Mesenchymal stem cell (in vitro differentiated cells and primary cell): ENCODE measurements around the gene BCAP31.
A peak's percentile ranks its signal among the peaks of the same experiment; 100 is the strongest.

ENCODE experiments used
- DNase-seq: peaks from one replicate; pipeline ENCODE4 v3.0.0-alpha.2; 2013
- H2AFZ ChIP-seq: one replicate; pipeline ENCODE4 v1.6.1; 2013; ENCODE audit warnings: low read depth, mild to moderate bottlenecking, control low read depth, inconsistent platforms, low read length, moderate library complexity
- H2AK5ac ChIP-seq: 2 replicates; pipeline ENCODE4 v1.6.1; 2013; ENCODE audit warnings: low read length, moderate library complexity, mild to moderate bottlenecking, inconsistent platforms; ENCODE audit not compliant: severe bottlenecking
- H2BK120ac ChIP-seq: one replicate; pipeline ENCODE4 v1.6.1; 2013; ENCODE audit warnings: low read depth, mild to moderate bottlenecking, inconsistent platforms, low read length, moderate library complexity
- H2BK12ac ChIP-seq, 2 experiments: one replicate each; pipeline ENCODE4 v1.6.1; 2013; ENCODE audit warnings: inconsistent platforms in 2 of 2, low read length in 2 of 2, mild to moderate bottlenecking in 2 of 2, moderate library complexity in 2 of 2, control low read depth in 1 of 2
- H2BK15ac ChIP-seq: one replicate; pipeline ENCODE4 v1.6.1; 2013; ENCODE audit warnings: mild to moderate bottlenecking, low read depth, inconsistent platforms; ENCODE audit not compliant: poor library complexity, severe bottlenecking
- H2BK5ac ChIP-seq: 2 replicates; pipeline ENCODE4 v1.6.1; 2013; ENCODE audit warnings: low read depth, mild to moderate bottlenecking, low read length, control low read depth, inconsistent platforms; ENCODE audit not compliant: poor library complexity, severe bottlenecking
- H3K14ac ChIP-seq, 2 experiments: one replicate each; pipeline ENCODE4 v1.6.1; 2013; ENCODE audit warnings: inconsistent platforms in 2 of 2, low read length in 2 of 2, control low read depth in 1 of 2, mild to moderate bottlenecking in 1 of 2, moderate library complexity in 1 of 2
- H3K18ac ChIP-seq, 2 experiments: one replicate each; pipeline ENCODE4 v1.6.1; 2013; ENCODE audit warnings: inconsistent platforms in 2 of 2, low read length in 2 of 2, control low read depth in 1 of 2, low read depth in 1 of 2, mild to moderate bottlenecking in 1 of 2
- H3K23ac ChIP-seq, 2 experiments: one replicate each; pipeline ENCODE4 v1.6.1; 2013; ENCODE audit warnings: inconsistent platforms in 2 of 2, low read length in 2 of 2, mild to moderate bottlenecking in 2 of 2, moderate library complexity in 2 of 2, control low read depth in 1 of 2
- H3K27ac ChIP-seq: 2 replicates; pipeline ENCODE4 v1.5.1; 2013; ENCODE audit warnings: mild to moderate bottlenecking, moderate library complexity, low read length, control low read depth, inconsistent platforms; ENCODE audit not compliant: poor library complexity, severe bottlenecking
- H3K27me3 ChIP-seq, 2 experiments: 2 replicates each; pipeline versions ENCODE4 v1.6.1 to v1.7.0; 2013; ENCODE audit warnings: low read length in 2 of 2, mild to moderate bottlenecking in 2 of 2, moderate library complexity in 2 of 2, control low read depth in 1 of 2, inconsistent platforms in 1 of 2; ENCODE audit not compliant: control insufficient read depth in 1 of 2, insufficient read depth in 1 of 2
- H3K36me3 ChIP-seq, 2 experiments: 2 replicates each; pipeline versions ENCODE4 v1.6.1 to v1.7.0; 2013; ENCODE audit warnings: low read length in 2 of 2, control low read depth in 1 of 2, inconsistent platforms in 1 of 2, low read depth in 1 of 2, mild to moderate bottlenecking in 1 of 2; ENCODE audit not compliant: insufficient read depth in 2 of 2, control insufficient read depth in 1 of 2
- H3K4ac ChIP-seq, 2 experiments: one replicate each; pipeline ENCODE4 v1.6.1; 2013; ENCODE audit warnings: inconsistent platforms in 2 of 2, low read length in 2 of 2, mild to moderate bottlenecking in 2 of 2, moderate library complexity in 2 of 2, control low read depth in 1 of 2, low read depth in 1 of 2
- H3K4me1 ChIP-seq: 2 replicates; pipeline ENCODE4 v1.6.1; 2013; ENCODE audit warnings: low read depth, low read length, control low read depth; ENCODE audit not compliant: control insufficient read depth, insufficient read depth
- H3K4me2 ChIP-seq: 2 replicates; pipeline ENCODE4 v1.6.1; 2013; ENCODE audit warnings: low read length, mild to moderate bottlenecking, inconsistent platforms; ENCODE audit not compliant: poor library complexity, severe bottlenecking
- H3K4me3 ChIP-seq, 2 experiments: 2 replicates each; pipeline versions ENCODE4 v1.5.1 to v1.7.0; 2013; ENCODE audit warnings: low read length in 2 of 2, mild to moderate bottlenecking in 2 of 2, control low read depth in 1 of 2, low read depth in 1 of 2; ENCODE audit not compliant: insufficient read depth in 1 of 2
- H3K79me1 ChIP-seq: replicated peaks from 2 replicates; pipeline ENCODE4 v1.6.1; 2013; ENCODE audit warnings: mild to moderate bottlenecking, control low read depth, low read length, inconsistent platforms; ENCODE audit not compliant: poor library complexity, severe bottlenecking
- H3K9ac ChIP-seq: 2 replicates; pipeline ENCODE4 v1.7.0; 2013; ENCODE audit warnings: mild to moderate bottlenecking, low read length, moderate library complexity
- H3K9me3 ChIP-seq: 2 replicates; pipeline ENCODE4 v1.7.0; 2013; ENCODE audit warnings: mild to moderate bottlenecking, low read length; ENCODE audit not compliant: control insufficient read depth
- H4K8ac ChIP-seq: one replicate; pipeline ENCODE4 v1.6.1; 2013; ENCODE audit warnings: inconsistent platforms, mild to moderate bottlenecking, low read length, moderate library complexity
- H4K91ac ChIP-seq: one replicate; pipeline ENCODE4 v1.6.1; 2013; ENCODE audit warnings: mild to moderate bottlenecking, low read length, inconsistent platforms
- WGBS: methylation state at CpG from one replicate; pipeline ENCODE4 v1.1.7; 2013; ENCODE audit warnings: mixed read lengths; 5-methylcytosine and 5-hydroxymethylcytosine counted together

The BCAP31 gene

DNA sequence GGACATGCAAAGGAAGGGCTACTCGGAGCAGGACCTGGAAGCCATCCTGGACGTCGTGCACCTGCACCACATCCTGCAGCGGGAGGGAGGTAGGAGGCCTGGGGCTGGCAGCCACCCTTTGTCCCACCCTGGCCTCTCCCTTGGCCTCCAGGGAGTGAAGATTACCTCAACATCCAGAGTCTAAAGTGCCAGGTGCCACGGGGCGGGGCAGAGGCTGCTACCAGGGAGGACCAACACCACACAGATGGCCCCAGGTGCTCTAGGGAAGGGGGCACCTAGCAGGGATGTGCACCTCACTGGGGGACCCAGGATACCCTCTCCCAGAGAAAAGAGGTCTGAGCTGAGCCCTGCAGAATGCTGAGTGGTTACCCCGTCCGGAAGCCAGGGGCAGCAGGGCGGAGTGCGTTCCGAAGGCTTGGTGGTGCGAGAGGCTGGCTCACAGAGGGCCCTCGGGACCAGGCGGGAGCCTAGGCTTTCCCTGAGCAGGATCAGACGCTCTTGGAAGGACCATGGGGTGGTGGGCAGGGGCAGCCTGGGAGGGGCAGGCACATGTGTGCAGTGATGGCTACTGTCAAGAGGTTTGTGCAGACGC lies 16.5 kb upstream of the BCAP31 start:
- no peak overlapping the region for H3K18ac ChIP-seq
- no peak overlapping the region for H2BK120ac ChIP-seq
- no peak overlapping the region for H3K14ac ChIP-seq
- H3K9ac ChIP-seq, result no peak overlapping the region
- no peak for DNase-seq
- H3K27me3 ChIP-seq, result no peaks in the 10 kb centered on the region
- no peaks in the 10 kb centered on the region for H3K79me1 ChIP-seq
- H2AK5ac ChIP-seq, result no peak overlapping the region
- H3K23ac ChIP-seq, result no peak overlapping the region
- no peak overlapping the region for H2BK12ac ChIP-seq
- H3K9me3 ChIP-seq, result peaks cover under 1% of the 10 kb centered on the region
- H2BK5ac ChIP-seq, result no peak overlapping the region
- H3K4me3 ChIP-seq, result no peak overlapping the region
- peaks cover 11 to 32% of the 10 kb centered on the region in 2 experiments for H3K36me3 ChIP-seq
- WGBS, result over 99% methylated on average over 9 of the region's 16 CpGs
- H2AFZ ChIP-seq, result no peak overlapping the region
- no peak overlapping the region for H4K91ac ChIP-seq
- no peak overlapping the region for H2BK15ac ChIP-seq
- no peak overlapping the region for H3K4me2 ChIP-seq
- H3K27ac ChIP-seq, result no peak overlapping the region
- H3K4ac ChIP-seq, result no peak overlapping the region
- no peak overlapping the region for H4K8ac ChIP-seq
- H3K4me1 ChIP-seq, result peaks cover 5% of the 10 kb centered on the region

DNA sequence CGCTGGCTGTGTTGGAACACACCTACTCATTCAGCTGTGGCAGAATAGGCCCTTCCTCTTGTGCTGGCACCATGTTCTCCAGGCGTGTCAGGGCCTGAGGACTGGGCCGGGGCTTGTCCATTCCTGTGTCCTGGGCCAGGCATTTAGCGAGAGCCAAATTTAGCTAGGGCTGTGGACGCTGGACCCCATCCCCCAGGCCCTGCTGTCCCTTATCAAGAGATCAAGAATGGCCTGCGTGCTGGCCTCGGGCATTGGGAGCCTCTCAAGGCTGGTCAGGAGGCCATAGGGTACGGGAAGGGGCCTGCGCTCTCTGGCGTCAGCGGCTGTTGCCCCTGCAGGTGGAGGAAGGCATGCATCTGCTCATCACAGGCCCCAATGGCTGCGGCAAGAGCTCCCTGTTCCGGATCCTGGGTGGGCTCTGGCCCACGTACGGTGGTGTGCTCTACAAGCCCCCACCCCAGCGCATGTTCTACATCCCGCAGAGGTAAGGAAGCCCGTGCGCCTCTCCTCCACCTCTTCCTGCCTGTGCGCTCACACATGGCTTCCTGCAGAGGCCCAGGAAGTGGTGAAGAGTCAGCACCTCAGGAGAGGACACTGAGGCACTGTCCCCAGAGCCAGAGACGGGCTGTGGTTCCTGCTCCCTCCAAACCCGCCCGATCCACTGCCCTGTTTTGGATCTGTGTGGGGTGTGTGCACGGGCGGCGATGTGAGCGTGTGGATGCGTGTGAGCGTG lies 15.7 kb upstream of the BCAP31 start:
- no peak overlapping the region for H2BK12ac ChIP-seq
- H2BK5ac ChIP-seq, result no peak overlapping the region
- H3K27ac ChIP-seq, result no peak overlapping the region
- peaks cover 5% of the 10 kb centered on the region for H3K4me1 ChIP-seq
- H3K4me3 ChIP-seq, result no peak overlapping the region
- no peak overlapping the region for H2AFZ ChIP-seq
- H4K91ac ChIP-seq, result no peak overlapping the region
- H3K23ac ChIP-seq, result no peak overlapping the region
- no peak overlapping the region for H4K8ac ChIP-seq
- H2BK15ac ChIP-seq, result no peak overlapping the region
- H3K9ac ChIP-seq, result no peak overlapping the region
- H2AK5ac ChIP-seq, result no peak overlapping the region
- peaks cover 5% of the 10 kb centered on the region for H3K9me3 ChIP-seq
- H3K4me2 ChIP-seq, result no peak overlapping the region
- H3K4ac ChIP-seq, result no peak overlapping the region
- no peak overlapping the region for H2BK120ac ChIP-seq
- peak overlapping the region in 1 of 2 experiments; percentile 24 for H3K18ac ChIP-seq
- no peak for DNase-seq
- peaks cover 11 to 32% of the 10 kb centered on the region in 2 experiments for H3K36me3 ChIP-seq
- no peak overlapping the region for H3K14ac ChIP-seq
- WGBS, result 92% methylated on average over 26 of the region's 29 CpGs
- H3K79me1 ChIP-seq, result no peaks in the 10 kb centered on the region
- H3K27me3 ChIP-seq, result no peaks in the 10 kb centered on the region

DNA sequence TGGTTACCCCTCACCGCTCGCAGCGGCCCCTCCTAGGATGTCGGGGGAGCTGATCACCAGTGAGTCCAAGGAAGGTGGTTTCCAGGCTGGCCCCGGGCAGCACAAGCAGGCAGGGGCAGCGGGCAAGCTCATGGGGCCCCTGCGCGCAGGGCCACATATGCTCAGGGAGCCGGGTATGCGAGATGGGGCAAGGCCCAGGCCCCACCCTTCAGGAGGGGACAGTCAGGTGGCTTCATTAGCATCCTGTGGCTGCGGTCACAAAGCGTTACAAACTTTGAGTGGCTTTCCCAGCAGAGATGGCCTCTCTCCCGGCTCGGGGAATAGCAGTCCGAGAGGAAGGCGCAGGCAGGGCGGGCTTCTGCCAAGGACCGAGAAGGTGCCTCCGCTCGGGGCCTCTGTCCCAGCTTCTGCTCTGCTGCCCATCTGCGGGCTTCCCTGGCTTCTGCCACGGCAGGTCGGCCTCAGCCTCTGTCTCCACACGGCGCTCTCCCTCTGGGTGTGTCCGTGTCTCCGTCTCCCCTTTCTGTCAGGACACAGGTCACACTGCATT lies 13.9 kb upstream of the BCAP31 start:
- Histone ChIP-seq H3K4me2 (no peak overlapping the region), H2AK5ac (no peak overlapping the region), H2BK15ac (no peak overlapping the region), H2BK5ac (no peak overlapping the region), H3K79me1 (no peaks in the 10 kb centered on the region), H2BK12ac (no peak overlapping the region), H3K4ac (no peak overlapping the region), H3K4me3 (no peak overlapping the region), H3K27me3 (no peaks in the 10 kb centered on the region), H4K8ac (no peak overlapping the region), H3K27ac (no peak overlapping the region), H3K4me1 (peaks cover under 1% of the 10 kb centered on the region), H2BK120ac (no peak overlapping the region), H3K9ac (no peak overlapping the region), H3K23ac (no peak overlapping the region), H2AFZ (no peak overlapping the region), H3K9me3 (peaks cover 7% of the 10 kb centered on the region), H4K91ac (no peak overlapping the region), H3K36me3 (peaks cover 11 to 39% of the 10 kb centered on the region in 2 experiments), H3K18ac (no peak overlapping the region), H3K14ac (no peak overlapping the region)
- no peak for DNase-seq
- WGBS, result 91% methylated on average over 21 of the region's 27 CpGs

DNA sequence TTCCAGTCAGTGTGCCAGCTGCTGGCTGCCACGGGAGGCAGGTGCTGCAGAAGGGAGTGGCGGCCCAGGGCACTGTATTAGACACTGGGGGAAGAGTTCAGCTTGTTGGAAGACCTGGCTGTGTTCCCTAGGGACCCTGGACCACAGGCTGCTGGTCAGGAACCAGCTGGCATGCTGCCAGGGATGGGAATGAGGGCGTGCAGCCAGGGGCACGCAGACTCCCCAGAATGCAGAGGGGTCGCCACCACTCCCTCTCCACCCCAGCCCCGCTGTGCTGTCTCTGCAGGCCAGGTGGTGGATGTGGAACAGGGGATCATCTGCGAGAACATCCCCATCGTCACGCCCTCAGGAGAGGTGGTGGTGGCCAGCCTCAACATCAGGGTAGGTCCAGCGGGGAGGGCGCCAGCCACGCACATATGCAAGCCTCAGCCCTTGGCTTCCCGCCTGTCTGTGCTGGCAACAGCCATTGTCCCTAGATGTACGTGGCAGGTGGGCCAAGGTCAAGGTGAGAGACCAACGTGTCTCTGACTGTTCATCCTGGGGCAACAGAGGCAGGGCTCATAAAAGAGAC lies 12.8 kb upstream of the BCAP31 start:
- 98% methylated on average over 8 of the region's 15 CpGs for whole genome bisulfite sequencing
- Histone ChIP-seq H3K4ac (no peak overlapping the region), H3K79me1 (no peaks in the 10 kb centered on the region), H3K27ac (no peak overlapping the region), H2AFZ (no peak overlapping the region), H3K23ac (no peak overlapping the region), H3K14ac (no peak overlapping the region), H2AK5ac (no peak overlapping the region), H3K4me2 (no peak overlapping the region), H2BK5ac (no peak overlapping the region), H2BK12ac (no peak overlapping the region), H2BK120ac (no peak overlapping the region), H3K9me3 (peaks cover 10% of the 10 kb centered on the region), H3K9ac (no peak overlapping the region), H2BK15ac (no peak overlapping the region), H4K8ac (no peak overlapping the region), H3K4me3 (no peak overlapping the region), H3K27me3 (no peaks in the 10 kb centered on the region), H3K18ac (no peak overlapping the region), H3K36me3 (peaks cover 11 to 43% of the 10 kb centered on the region in 2 experiments), H3K4me1 (peaks cover 2% of the 10 kb centered on the region), H4K91ac (no peak overlapping the region)
- DNase-seq, result no peak
